BJ (cell line): ENCODE measurements around the gene ATG7. TPM values are rescaled to one million over a fixed set of nuclear protein-coding genes. Genes with fewer than 3 reads are reported as not detected.

ENCODE experiments used
- CTCF ChIA-PET: fragments of 350-600 bp; formaldehyde crosslinking; extraction: SDS; loops from one replicate; lab custom pipeline; 2021; ENCODE audit warnings: antibody characterized with exemption, inconsistent platforms; lab: Yijun Ruan, JAX
- POLR2A ChIA-PET: fragments of 300-600 bp; sonication (Branson Sonifier 250); formaldehyde crosslinking; extraction: SDS; loops from one replicate; lab custom pipeline; 2021; ENCODE audit warnings: antibody characterized with exemption; lab: Charles Lee
- DNase-seq: peaks from one replicate; pipeline ENCODE4 v3.0.0-alpha.2; 2011; ENCODE audit warnings: low read depth
- H3K27me3 ChIP-seq: 2 replicates; pipeline ENCODE4 v1.6.0; 2011; ENCODE audit warnings: low read length; ENCODE audit not compliant: control insufficient read depth, insufficient read depth
- H3K36me3 ChIP-seq: 2 replicates; pipeline ENCODE4 v1.5.1; 2011; ENCODE audit warnings: low read length; ENCODE audit not compliant: control insufficient read depth, insufficient read depth
- H3K4me3 ChIP-seq: 2 replicates; pipeline ENCODE4 v1.5.1; 2011; ENCODE audit warnings: low read depth, mild to moderate bottlenecking, control low read depth, low read length
- polyA plus RNA-seq: library from polyadenylated mRNA; depleted of rRNA; stranded (reverse); fragments of >200 nt; gene quantifications from 2 replicates; pipeline ENCODE4 v1.2.3, GENCODE V29; 2011
- TF ChIP-seq, protein P1 (sequence below): IDR thresholded peaks from 2 replicates; pipeline ENCODE4 v1.5.1; 2011; ENCODE audit warnings: low read depth, mild to moderate bottlenecking, control low read depth, inconsistent platforms, low read length, moderate library complexity; ENCODE audit not compliant: insufficient read depth

The ATG7 gene
- polyA plus RNA-seq, 1 experiment: 26.2 TPM

DNA sequence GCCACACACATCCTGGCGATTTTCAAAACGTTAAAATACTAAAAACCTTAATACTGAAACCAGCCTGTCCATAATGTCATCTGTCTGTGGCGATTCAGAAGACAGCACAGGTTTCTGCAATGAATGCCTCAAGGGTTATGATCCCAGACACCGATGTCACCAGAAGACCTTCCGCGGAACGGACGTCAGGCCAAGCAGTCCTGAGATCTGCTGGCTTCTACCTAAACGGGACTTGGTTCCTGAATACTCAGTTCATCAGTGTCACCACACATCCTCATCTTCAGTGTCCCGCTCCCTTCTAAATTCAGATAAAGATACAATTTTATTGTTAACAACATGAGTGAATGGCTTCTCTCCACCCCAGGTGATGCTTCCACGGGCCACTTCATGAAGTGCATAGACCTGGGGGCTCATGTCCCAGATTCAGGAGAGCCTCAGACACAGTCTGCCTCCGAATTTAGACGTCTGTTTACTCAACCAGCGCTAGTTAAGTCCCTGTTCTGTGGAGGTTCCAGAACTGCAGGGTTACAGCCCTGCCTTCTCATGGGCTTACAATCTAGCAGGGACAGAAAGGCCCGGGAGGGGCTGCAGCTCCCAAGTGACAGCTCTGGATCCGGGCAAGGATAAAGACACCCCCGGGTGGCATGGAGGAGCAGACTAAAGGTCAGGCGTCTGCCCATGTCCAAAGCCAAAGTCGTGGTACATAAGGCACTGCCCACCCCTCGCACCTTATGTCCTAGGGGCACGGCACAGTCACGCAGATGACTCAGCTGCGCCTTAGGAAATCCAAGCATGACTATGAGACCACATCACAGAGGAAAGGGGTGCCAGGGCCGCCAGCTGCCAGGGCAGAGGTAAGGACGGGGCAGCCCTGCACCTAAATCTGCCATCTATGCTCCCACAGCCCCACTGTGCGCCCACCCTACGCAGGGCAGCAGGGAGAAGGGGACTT, 295.6 kb downstream of the ATG7 start:
- ChIA-PET POLR2A (no interaction called here), CTCF (interaction anchor here (0.7 to 2.1 kb wide), 5 partner anchors 20 to 84 kb away, joined by 3 to 5 read pairs (median 3); no protein-coding TSS in a partner anchor)
- TF ChIP-seq, protein P1, sequence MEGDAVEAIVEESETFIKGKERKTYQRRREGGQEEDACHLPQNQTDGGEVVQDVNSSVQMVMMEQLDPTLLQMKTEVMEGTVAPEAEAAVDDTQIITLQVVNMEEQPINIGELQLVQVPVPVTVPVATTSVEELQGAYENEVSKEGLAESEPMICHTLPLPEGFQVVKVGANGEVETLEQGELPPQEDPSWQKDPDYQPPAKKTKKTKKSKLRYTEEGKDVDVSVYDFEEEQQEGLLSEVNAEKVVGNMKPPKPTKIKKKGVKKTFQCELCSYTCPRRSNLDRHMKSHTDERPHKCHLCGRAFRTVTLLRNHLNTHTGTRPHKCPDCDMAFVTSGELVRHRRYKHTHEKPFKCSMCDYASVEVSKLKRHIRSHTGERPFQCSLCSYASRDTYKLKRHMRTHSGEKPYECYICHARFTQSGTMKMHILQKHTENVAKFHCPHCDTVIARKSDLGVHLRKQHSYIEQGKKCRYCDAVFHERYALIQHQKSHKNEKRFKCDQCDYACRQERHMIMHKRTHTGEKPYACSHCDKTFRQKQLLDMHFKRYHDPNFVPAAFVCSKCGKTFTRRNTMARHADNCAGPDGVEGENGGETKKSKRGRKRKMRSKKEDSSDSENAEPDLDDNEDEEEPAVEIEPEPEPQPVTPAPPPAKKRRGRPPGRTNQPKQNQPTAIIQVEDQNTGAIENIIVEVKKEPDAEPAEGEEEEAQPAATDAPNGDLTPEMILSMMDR: no peak
- Histone ChIP-seq H3K27me3 (no peaks in the 10 kb centered on the region), H3K4me3 (peak overlapping the region; percentile 30), H3K36me3 (peaks cover 18% of the 10 kb centered on the region)
- DNase-seq: no peak

DNA sequence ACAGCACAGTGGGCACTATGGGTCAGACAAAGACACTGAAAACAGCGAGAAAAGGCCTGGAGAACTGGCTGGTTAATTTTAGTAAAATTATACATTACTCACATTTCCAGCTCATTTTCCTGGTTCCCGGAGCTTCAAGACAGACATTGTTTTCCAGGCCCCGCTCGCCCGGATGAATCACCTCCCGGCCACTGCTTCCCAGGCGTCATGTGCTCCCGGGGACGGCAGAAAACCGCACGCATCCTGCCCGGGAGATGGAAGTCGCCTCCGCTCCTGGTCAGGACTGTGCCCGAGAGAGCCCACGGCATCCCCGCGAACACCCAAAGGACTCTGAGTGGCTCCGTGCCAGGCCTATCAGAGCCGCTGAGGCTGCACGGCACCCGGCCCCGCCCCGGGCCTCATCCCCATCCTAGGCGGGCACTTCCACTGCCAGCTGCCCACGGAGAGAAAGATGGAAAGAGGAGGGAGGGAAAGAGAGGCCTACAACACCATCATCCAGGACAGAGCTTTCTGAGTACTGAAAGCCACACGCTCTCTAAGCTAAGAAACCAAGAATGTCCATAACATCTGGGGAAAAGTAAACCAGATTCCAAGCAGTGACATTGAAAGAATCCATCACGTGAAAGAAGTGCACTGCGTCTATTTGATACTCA, 296.4 kb downstream of the ATG7 start:
- TF ChIP-seq, protein P1: no peak
- Histone ChIP-seq H3K4me3 (peak overlapping the region; percentile 30), H3K27me3 (no peaks in the 10 kb centered on the region), H3K36me3 (peaks cover 14% of the 10 kb centered on the region)
- peak; percentile 75 for DNase-seq
- POLR2A ChIA-PET: interaction anchor here (0.5 kb wide), 1 partner anchor 35 kb away, joined by 4 read pairs; no protein-coding TSS in a partner anchor
- CTCF ChIA-PET: interaction anchor here (0.7 to 2.1 kb wide), 5 partner anchors 19 to 83 kb away, joined by 3 to 5 read pairs (median 3); no protein-coding TSS in a partner anchor

- ChIA-PET POLR2A (interaction anchor here (0.5 kb wide), 1 partner anchor 36 kb away, joined by 4 read pairs; no protein-coding TSS in a partner anchor), CTCF (interaction anchor here (2.1 kb wide), 1 partner anchor 82 kb away, joined by 5 read pairs; no protein-coding TSS in a partner anchor)
- H3K27me3 ChIP-seq: no peaks in the 10 kb centered on the region
- H3K4me3 ChIP-seq: no peak overlapping the region
- TF ChIP-seq, protein P1: no peak
- DNase-seq: no peak
- peaks cover 14% of the 10 kb centered on the region for H3K36me3 ChIP-seq
These were observed 297.1 kb downstream of the ATG7 start for GRCh38 chr3:11569156-11569741.

DNA sequence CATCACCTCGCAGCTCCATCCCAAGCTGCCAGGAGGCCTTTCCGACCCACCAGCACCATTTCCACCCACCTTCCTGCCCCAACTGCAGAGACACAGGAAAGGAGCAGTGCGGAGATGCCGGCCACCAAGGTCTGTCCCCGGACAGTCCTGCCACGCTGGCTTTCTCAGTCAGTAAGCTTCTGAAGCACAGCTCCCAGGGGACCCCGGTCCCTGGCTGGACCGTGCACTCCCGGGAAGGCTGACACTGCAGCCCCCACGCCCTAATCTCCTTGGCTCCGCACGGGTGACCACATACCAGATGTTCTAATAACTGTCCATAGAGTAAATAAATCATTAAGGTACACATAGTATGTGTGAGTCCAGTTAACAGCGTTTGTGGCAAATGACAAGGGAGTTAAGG, 298.1 kb downstream of the ATG7 start:
- Histone ChIP-seq H3K36me3 (peaks cover 13% of the 10 kb centered on the region), H3K27me3 (no peaks in the 10 kb centered on the region), H3K4me3 (no peak overlapping the region)
- CTCF ChIA-PET: interaction anchor here (1.7 to 2.1 kb wide), 2 partner anchors 30 to 81 kb away, joined by 4 to 5 read pairs; no protein-coding TSS in a partner anchor
- no peak for DNase-seq
- POLR2A ChIA-PET: no interaction called here
- TF ChIP-seq, protein P1: no peak
